Thymus (tissue), 11 donors: Measurements from ENCODE around the gene FHIT. TPM values are rescaled to one million over a fixed set of nuclear protein-coding genes. Genes with fewer than 3 reads are reported as not detected.

Experiments used
- DNase-seq, 9 donors: peaks; one replicate each; pipeline ENCODE4 v3.0.0-alpha.2; 2013; ENCODE audit warnings: low spot score in 9 of 9, low read depth in 6 of 9, missing footprints in 1 of 9
- H3K27ac ChIP-seq, 2 donors: one replicate each; pipeline ENCODE4 v1.5.1; 2013; ENCODE audit warnings: control low read depth in 1 of 2, low read depth in 1 of 2, low read length in 1 of 2, mild to moderate bottlenecking in 1 of 2, moderate library complexity in 1 of 2
- H3K27me3 ChIP-seq, 2 donors: one replicate each; pipeline ENCODE4 v1.5.1; 2013; ENCODE audit warnings: low read length in 1 of 2; ENCODE audit not compliant: control insufficient read depth in 2 of 2, insufficient read depth in 1 of 2
- H3K36me3 ChIP-seq, 2 donors: one replicate each; pipeline ENCODE4 v1.5.1; 2013; ENCODE audit warnings: low read length in 1 of 2, mild to moderate bottlenecking in 1 of 2, moderate library complexity in 1 of 2; ENCODE audit not compliant: control insufficient read depth in 2 of 2, insufficient read depth in 2 of 2
- H3K4me1 ChIP-seq, 2 donors: one replicate each; pipeline ENCODE4 v1.5.1; 2013; ENCODE audit warnings: low read length in 2 of 2; ENCODE audit not compliant: control insufficient read depth in 2 of 2, insufficient read depth in 2 of 2
- H3K4me3 ChIP-seq, 2 donors: one replicate each; pipeline ENCODE4 v1.5.1; 2013; ENCODE audit warnings: low read length in 2 of 2, control low read depth in 1 of 2, mild to moderate bottlenecking in 1 of 2
- H3K9me3 ChIP-seq, 2 donors: one replicate each; pipeline ENCODE4 v1.5.1; 2013; ENCODE audit warnings: low read length in 1 of 2, mild to moderate bottlenecking in 1 of 2; ENCODE audit not compliant: control insufficient read depth in 2 of 2, insufficient read depth in 1 of 2
- WGBS: extraction: QIAGEN DNeasy Blood & Tissue Kit; methylation state at CpG from one replicate; pipeline ENCODE4 v1.1.7; 2013; 5-methylcytosine and 5-hydroxymethylcytosine counted together
- polyA plus RNA-seq: library from polyadenylated mRNA; stranded (reverse); fragments of 200-250 nt; gene quantifications from one replicate; pipeline ENCODE4 v1.2.3, GENCODE V29; 2013
- total RNA-seq: library from RNA; stranded (reverse); fragments of 120-200 nt; gene quantifications from one replicate; pipeline ENCODE4 v1.2.4, GENCODE V29; 2013
- donor health status: healthy.

Gene FHIT
- total and polyA plus RNA-seq, 2 donors = 9.2 to 13.2 TPM

DNA sequence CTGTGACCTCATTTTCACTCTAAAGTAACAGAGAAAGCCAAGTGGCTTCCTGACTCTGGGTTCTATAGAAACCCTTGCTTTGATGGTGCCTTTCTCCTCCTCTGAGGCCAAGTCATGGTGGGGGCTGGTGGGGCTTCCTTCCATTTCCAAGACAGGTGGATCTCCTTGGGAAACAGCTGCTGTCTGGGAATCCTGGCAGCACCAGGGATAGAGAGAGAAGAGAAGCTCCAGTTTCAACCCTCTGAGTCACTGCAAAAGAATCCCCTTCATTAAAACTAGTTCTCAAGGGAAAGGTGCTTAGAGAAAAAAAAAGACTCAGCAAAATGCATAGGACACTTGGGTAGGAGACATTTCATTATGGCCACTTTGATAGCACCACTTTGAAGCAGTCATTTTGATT is 614.4 kb downstream of the FHIT start:
- DNase-seq = peak in 1 of 9 donors; percentile 9

DNA sequence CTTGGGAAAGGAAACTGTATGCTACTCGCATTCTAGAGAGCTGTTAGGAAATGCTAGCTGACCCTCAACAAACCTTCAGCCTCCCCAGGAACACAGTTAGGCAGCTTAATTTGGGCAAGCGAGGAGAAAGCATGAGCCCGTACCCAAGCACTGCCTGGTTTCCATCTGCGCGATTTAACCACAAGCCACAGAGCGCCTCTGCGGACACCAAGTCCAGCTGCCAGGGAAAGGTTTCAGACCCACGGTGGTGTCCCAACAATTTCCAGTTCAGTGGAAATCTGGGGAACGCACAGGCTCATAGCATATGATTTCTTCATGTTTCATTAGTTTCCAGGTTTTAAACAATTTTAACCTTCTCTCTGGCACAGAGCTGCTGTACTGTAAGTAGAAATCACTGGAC is 617.6 kb downstream of the FHIT start:
- no peak overlapping the region for H3K4me3 ChIP-seq
- WGBS = 79% methylated on average over 9 of the region's 9 CpGs
- no peaks in the 10 kb centered on the region for H3K9me3 ChIP-seq
- peaks cover 0 to 4% of the 10 kb centered on the region in 2 donors for H3K4me1 ChIP-seq
- H3K27me3 ChIP-seq = no peaks in the 10 kb centered on the region
- no peak overlapping the region for H3K27ac ChIP-seq
- H3K36me3 ChIP-seq = no peaks in the 10 kb centered on the region
- DNase-seq = no peak

More for the DNA sequence above, 614.4 kb downstream of the FHIT start:
- H3K4me1 ChIP-seq = peaks cover 0 to 2% of the 10 kb centered on the region in 2 donors
- H3K9me3 ChIP-seq = no peaks in the 10 kb centered on the region
- no peaks in the 10 kb centered on the region for H3K27me3 ChIP-seq
- H3K36me3 ChIP-seq = no peaks in the 10 kb centered on the region
- no peak overlapping the region for H3K27ac ChIP-seq
- no peak overlapping the region for H3K4me3 ChIP-seq

DNA sequence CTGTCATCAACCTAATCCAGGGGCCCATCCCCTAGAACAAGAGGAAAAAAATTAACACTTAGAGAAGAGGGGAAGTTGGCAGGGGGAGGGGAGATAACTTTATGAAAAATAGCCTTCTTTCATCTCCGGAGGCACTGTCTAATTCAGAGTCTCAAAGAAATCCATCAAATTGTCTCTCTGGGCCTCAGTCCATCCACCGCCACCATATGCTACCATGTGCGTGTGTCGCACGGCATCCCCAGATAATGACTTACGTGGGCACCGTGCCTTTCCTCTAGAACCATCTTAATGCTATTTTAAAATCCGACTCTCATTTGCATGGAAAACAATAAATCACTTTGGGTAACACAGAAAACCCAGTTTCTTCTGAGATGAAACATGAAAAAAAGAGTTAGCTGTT is 619.7 kb downstream of the FHIT start:
- no peak overlapping the region for H3K27ac ChIP-seq
- no peaks in the 10 kb centered on the region for H3K36me3 ChIP-seq
- H3K27me3 ChIP-seq = no peaks in the 10 kb centered on the region
- WGBS = 96% methylated on average over 8 of the region's 8 CpGs
- DNase-seq = no peak
- H3K9me3 ChIP-seq = no peaks in the 10 kb centered on the region
- H3K4me3 ChIP-seq = no peak overlapping the region
- peaks cover 0 to 4% of the 10 kb centered on the region in 2 donors for H3K4me1 ChIP-seq

- Histone ChIP-seq H3K4me1 (peaks cover 0 to 4% of the 10 kb centered on the region in 2 donors), H3K27ac (no peak overlapping the region), H3K36me3 (no peaks in the 10 kb centered on the region), H3K9me3 (no peaks in the 10 kb centered on the region), H3K27me3 (no peaks in the 10 kb centered on the region), H3K4me3 (no peak overlapping the region)
- peak in 1 of 9 donors; percentile 28 for DNase-seq
- whole genome bisulfite sequencing = 55% methylated on average over 1 of the region's 1 CpG
Measured at GRCh38 chr3:60630953-60631352, 620.3 kb downstream of the FHIT start.

DNA sequence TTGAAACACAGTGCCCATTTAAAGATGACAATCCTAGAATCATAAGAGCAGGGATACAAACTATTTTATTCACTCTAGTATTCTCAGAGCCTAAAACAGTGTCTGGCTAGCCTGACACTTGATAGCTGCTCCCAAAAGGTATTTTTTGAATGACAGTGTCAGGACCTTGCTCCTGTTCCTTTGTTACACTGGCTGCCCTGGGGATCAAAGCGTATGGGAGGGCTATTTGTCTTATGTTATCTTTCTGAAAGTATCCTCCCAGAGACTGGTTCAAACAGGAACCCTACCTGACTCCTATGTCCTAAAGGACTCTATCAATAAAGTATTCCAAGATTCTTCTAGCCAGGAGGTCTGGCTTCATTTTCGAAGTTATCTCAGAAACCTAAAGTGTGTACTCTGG is 621.4 kb downstream of the FHIT start:
- 98% methylated on average over 2 of the region's 2 CpGs for WGBS
- no peaks in the 10 kb centered on the region for H3K27me3 ChIP-seq
- H3K4me1 ChIP-seq = peaks cover 0 to 4% of the 10 kb centered on the region in 2 donors
- no peak overlapping the region for H3K4me3 ChIP-seq
- no peak for DNase-seq
- no peak overlapping the region for H3K27ac ChIP-seq
- no peaks in the 10 kb centered on the region for H3K9me3 ChIP-seq
- H3K36me3 ChIP-seq = no peaks in the 10 kb centered on the region

DNA sequence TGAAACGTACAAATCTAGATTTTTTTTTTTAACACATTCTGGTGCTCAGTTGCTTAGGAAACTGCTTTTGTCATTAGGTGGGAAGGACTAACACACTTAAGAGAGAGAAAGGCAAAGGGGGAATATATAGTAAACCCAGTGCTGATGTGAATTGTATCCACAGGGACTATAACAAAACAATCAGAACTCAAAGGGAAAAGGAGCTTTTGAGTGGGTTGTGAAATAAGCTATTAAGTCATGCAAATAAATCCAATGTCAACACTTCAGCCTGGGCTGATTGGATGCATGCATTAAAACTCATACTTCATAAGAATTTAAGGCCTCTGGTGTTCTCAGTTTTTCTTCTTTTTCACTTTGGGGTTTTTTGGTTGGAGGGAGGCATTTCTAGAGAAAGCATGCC is 628.9 kb downstream of the FHIT start:
- Histone ChIP-seq H3K36me3 (no peaks in the 10 kb centered on the region), H3K4me1 (no peaks in the 10 kb centered on the region), H3K9me3 (no peaks in the 10 kb centered on the region), H3K4me3 (no peak overlapping the region), H3K27me3 (no peaks in the 10 kb centered on the region), H3K27ac (no peak overlapping the region)
- DNase-seq = no peak
- 99% methylated on average over 1 of the region's 1 CpG for WGBS

- Histone ChIP-seq H3K4me1 (no peaks in the 10 kb centered on the region), H3K9me3 (no peaks in the 10 kb centered on the region), H3K4me3 (no peak overlapping the region), H3K36me3 (no peaks in the 10 kb centered on the region), H3K27ac (no peak overlapping the region), H3K27me3 (no peaks in the 10 kb centered on the region)
- DNase-seq = no peak
- WGBS = 95% methylated on average over 2 of the region's 2 CpGs
Measured at GRCh38 chr3:60617188-60617587, 634.1 kb downstream of the FHIT start.

- DNase-seq = no peak
- Histone ChIP-seq H3K9me3 (no peaks in the 10 kb centered on the region), H3K27me3 (no peaks in the 10 kb centered on the region), H3K36me3 (no peaks in the 10 kb centered on the region), H3K27ac (no peak overlapping the region), H3K4me3 (no peak overlapping the region), H3K4me1 (no peaks in the 10 kb centered on the region)
- WGBS = 92% methylated on average over 1 of the region's 1 CpG
Measured at GRCh38 chr3:60613769-60614303, 637.4 kb downstream of the FHIT start.

GRCh38 chr3:60610441-60611112 is 640.7 kb downstream of the FHIT start:
- no peaks in the 10 kb centered on the region for H3K4me1 ChIP-seq
- WGBS = 95% methylated on average over 7 of the region's 7 CpGs
- H3K36me3 ChIP-seq = no peaks in the 10 kb centered on the region
- H3K9me3 ChIP-seq = no peaks in the 10 kb centered on the region
- H3K27ac ChIP-seq = no peak overlapping the region
- DNase-seq = no peak
- no peak overlapping the region for H3K4me3 ChIP-seq
- H3K27me3 ChIP-seq = no peaks in the 10 kb centered on the region
